PFSK-1 (cell line): Measurements from ENCODE around the gene ANKK1.

ENCODE experiments used
- FOXP2 ChIP-seq: optimal IDR thresholded peaks from 2 replicates; pipeline ENCODE3; 2011; ENCODE audit warnings: borderline replicate concordance, control low read depth, inconsistent platforms; ENCODE audit not compliant: insufficient read depth; ENCODE audit errors: extremely low read length, extremely low read depth
- POLR2AphosphoS5 ChIP-seq: IDR thresholded peaks from 2 replicates; pipeline ENCODE4 v1.6.1; 2012; ENCODE audit warnings: low read depth, mild to moderate bottlenecking, control low read depth, low read length, moderate library complexity
- SIN3A ChIP-seq: IDR thresholded peaks from 2 replicates; pipeline ENCODE4 v1.6.1; 2012; ENCODE audit warnings: mild to moderate bottlenecking, low read length, moderate library complexity, borderline replicate concordance; ENCODE audit not compliant: insufficient read depth
- TAF1 ChIP-seq: IDR thresholded peaks from 2 replicates; pipeline ENCODE4 v1.6.1; 2012; ENCODE audit warnings: low read length, control low read depth, borderline replicate concordance; ENCODE audit not compliant: insufficient read depth
- TF ChIP-seq, protein P1 (sequence below), 2 experiments: IDR thresholded peaks; 2 replicates each; pipeline versions ENCODE4 v1.6.1 to v1.8.0; 2011 to 2012; ENCODE audit warnings: low read depth in 2 of 2, low read length in 2 of 2, control low read depth in 1 of 2, inconsistent platforms in 1 of 2, mild to moderate bottlenecking in 1 of 2, moderate library complexity in 1 of 2; ENCODE audit not compliant: insufficient read depth in 1 of 2

The ANKK1 gene

DNA sequence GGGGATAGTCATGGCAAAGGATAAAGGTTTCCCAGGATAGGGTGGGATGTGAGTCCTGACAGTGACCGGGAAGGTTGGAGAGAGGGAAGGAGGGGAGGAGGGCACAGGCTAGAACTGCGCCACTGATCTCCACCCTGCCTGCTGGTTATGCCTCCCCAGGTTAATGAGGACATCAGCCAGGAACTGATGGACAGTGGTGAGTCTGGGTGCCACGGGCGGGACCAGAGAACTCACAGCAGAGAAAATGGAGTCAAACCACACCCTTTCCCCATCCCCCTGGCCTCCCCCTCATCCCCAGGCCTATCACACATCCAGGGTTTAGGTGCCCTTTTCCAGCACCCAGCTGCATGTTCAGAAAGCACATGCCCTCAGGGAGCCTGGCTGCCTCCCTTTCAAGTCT is 10.2 kb downstream of the ANKK1 start:
- TF ChIP-seq SIN3A = no peak
- no peak for TF ChIP-seq TAF1
- TF ChIP-seq POLR2AphosphoS5 = no peak
- TF ChIP-seq, protein P1, sequence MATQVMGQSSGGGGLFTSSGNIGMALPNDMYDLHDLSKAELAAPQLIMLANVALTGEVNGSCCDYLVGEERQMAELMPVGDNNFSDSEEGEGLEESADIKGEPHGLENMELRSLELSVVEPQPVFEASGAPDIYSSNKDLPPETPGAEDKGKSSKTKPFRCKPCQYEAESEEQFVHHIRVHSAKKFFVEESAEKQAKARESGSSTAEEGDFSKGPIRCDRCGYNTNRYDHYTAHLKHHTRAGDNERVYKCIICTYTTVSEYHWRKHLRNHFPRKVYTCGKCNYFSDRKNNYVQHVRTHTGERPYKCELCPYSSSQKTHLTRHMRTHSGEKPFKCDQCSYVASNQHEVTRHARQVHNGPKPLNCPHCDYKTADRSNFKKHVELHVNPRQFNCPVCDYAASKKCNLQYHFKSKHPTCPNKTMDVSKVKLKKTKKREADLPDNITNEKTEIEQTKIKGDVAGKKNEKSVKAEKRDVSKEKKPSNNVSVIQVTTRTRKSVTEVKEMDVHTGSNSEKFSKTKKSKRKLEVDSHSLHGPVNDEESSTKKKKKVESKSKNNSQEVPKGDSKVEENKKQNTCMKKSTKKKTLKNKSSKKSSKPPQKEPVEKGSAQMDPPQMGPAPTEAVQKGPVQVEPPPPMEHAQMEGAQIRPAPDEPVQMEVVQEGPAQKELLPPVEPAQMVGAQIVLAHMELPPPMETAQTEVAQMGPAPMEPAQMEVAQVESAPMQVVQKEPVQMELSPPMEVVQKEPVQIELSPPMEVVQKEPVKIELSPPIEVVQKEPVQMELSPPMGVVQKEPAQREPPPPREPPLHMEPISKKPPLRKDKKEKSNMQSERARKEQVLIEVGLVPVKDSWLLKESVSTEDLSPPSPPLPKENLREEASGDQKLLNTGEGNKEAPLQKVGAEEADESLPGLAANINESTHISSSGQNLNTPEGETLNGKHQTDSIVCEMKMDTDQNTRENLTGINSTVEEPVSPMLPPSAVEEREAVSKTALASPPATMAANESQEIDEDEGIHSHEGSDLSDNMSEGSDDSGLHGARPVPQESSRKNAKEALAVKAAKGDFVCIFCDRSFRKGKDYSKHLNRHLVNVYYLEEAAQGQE (IDR thresholded peaks at IDR 0.05; ENCODE audit: insufficient read depth in 1 of 2, low read depth in 2 of 2, low read length in 2 of 2) = no peak
- no peak for TF ChIP-seq FOXP2

DNA sequence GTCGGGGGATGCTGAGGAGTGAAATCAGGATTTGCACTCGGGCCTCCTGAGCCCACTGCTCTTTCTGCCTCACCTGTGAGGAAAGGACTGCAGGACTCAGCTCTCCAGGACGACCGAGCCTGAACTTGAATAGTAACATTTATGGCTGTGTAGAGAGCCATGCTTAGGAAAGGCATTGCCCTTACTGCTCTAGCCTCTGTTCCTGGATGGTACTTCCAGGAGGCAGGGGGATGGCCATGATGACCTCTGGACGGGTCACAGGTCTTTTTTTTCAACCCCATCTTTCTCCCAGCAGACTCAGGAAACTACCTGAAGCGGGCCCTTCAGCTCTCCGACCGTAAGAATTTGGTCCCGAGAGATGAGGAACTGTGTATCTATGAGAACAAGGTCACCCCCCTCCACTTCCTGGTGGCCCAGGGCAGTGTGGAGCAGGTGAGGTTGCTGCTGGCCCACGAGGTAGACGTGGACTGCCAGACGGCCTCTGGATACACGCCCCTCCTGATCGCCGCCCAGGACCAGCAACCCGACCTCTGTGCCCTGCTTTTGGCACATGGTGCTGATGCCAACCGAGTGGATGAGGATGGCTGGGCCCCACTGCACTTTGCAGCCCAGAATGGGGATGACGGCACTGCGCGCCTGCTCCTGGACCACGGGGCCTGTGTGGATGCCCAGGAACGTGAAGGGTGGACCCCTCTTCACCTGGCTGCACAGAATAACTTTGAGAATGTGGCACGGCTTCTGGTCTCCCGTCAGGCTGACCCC is 11.3 kb downstream of the ANKK1 start:
- TF ChIP-seq SIN3A (no peak), TAF1 (no peak)

DNA sequence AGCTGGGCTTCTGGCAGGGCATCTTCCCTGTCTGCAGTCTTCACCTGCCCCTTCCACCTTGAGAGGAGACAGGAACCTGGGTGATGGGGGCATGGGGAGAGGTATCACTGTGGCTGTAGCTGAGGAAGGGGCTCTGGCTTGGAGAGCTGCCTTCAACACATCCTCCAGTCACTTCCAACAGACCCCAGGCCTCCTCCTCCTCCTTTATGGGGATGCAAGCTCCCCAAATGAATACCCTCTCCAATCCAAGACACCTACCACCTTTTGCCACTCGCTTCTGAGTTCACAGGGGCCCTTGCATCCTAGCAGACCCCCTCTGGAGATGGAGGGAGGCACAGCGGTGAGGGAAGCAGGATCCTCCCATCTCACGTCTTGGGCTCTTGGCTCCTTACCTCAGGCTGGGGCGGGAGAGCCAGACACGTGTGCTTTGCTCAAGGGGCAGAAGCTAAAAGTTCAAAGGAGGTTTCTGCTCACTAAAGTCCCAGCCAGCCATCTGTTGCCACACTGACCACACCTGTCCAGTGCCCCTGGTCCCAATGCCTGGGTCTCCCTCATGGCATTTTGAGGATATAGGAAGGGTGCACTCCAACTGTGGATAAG is 13.2 kb downstream of the ANKK1 start:
- TF ChIP-seq SIN3A (no peak), TAF1 (no peak), FOXP2 (no peak), POLR2AphosphoS5 (no peak)
- TF ChIP-seq, protein P1 (IDR thresholded peaks at IDR 0.05; ENCODE audit: insufficient read depth in 1 of 2, low read depth in 2 of 2, low read length in 2 of 2) = no peak

DNA sequence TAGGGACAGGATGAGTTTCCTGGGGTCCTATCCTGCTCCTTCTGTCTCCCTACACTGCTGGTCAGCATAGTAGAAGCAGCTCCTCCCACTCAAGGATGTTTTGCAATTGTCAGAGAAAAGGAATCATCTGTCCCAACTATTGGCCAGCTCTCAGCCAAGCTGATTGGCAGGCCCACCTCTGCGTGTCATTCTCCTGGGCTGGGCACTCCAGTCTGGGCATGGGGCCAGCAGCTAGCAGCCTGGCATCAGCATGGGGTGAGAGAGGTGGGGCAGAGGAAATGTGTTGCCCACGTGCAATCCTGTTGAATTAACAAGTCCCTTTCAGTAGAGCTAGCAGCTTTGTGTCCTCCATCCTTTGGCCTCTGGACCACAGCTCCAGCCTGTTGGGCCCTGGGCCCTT is 14.1 kb downstream of the ANKK1 start:
- TF ChIP-seq POLR2AphosphoS5 (no peak), FOXP2 (no peak), TAF1 (no peak), SIN3A (no peak)
- TF ChIP-seq, protein P1 (IDR thresholded peaks at IDR 0.05; ENCODE audit: insufficient read depth in 1 of 2, low read depth in 2 of 2, low read length in 2 of 2) = no peak

DNA sequence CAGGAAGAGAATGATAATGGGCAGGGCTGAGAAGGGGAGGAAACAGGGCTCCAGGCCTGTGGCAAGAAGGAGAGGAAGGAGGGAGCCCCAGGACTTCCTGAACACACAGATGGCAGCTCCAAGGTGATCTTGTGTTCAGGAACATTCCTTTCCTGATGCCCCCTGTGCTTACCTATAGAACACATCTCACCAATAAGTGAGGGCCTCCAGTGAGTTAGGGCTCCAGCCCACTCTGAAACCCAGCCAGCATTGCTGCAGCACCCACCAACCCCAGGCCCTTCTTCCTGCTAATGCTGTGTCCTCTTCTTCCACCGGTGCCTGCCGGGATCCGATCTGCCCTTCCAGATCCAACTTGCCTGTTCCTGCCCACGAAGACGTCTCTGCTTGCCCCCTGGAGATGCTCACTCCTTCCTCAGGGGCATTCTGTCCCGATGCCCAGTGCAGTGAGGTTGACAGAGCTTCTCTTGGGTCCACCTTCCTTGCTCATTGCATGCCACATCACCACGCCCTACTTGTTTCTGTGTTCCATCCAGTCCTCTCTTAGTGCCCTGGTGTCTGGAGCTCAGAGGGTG is 17.4 kb downstream of the ANKK1 start:
- TF ChIP-seq FOXP2 (no peak), TAF1 (no peak), POLR2AphosphoS5 (no peak), SIN3A (no peak)
- TF ChIP-seq, protein P1 (IDR thresholded peaks at IDR 0.05; ENCODE audit: insufficient read depth in 1 of 2, low read depth in 2 of 2, low read length in 2 of 2) = no peak
